HEK293 (cell line): ENCODE measurements around the gene GRM3.

ENCODE experiments used
- ZNF24 ChIP-seq: fragments of 450-650 bp; formaldehyde crosslinking; IDR thresholded peaks from 2 replicates; pipeline ENCODE4 v1.5.1; 2016; ENCODE audit warnings: missing biosample characterization, missing genetic modification characterization
- TF ChIP-seq, protein P1 (sequence below): fragments of 450-650 bp; formaldehyde crosslinking; IDR thresholded peaks from 2 replicates; pipeline ENCODE4 v1.5.1; 2016; ENCODE audit warnings: missing biosample characterization, missing genetic modification characterization
- TF ChIP-seq, protein P2 (sequence below): fragments of 450-650 bp; formaldehyde crosslinking; IDR thresholded peaks from 2 replicates; pipeline ENCODE4 v1.5.1; 2017; ENCODE audit warnings: missing biosample characterization, missing genetic modification characterization
- TF ChIP-seq, protein P3 (sequence below): fragments of 450-650 bp; formaldehyde crosslinking; IDR thresholded peaks from 2 replicates; pipeline ENCODE4 v1.5.1; 2016; ENCODE audit warnings: missing biosample characterization, missing genetic modification characterization

DNA sequence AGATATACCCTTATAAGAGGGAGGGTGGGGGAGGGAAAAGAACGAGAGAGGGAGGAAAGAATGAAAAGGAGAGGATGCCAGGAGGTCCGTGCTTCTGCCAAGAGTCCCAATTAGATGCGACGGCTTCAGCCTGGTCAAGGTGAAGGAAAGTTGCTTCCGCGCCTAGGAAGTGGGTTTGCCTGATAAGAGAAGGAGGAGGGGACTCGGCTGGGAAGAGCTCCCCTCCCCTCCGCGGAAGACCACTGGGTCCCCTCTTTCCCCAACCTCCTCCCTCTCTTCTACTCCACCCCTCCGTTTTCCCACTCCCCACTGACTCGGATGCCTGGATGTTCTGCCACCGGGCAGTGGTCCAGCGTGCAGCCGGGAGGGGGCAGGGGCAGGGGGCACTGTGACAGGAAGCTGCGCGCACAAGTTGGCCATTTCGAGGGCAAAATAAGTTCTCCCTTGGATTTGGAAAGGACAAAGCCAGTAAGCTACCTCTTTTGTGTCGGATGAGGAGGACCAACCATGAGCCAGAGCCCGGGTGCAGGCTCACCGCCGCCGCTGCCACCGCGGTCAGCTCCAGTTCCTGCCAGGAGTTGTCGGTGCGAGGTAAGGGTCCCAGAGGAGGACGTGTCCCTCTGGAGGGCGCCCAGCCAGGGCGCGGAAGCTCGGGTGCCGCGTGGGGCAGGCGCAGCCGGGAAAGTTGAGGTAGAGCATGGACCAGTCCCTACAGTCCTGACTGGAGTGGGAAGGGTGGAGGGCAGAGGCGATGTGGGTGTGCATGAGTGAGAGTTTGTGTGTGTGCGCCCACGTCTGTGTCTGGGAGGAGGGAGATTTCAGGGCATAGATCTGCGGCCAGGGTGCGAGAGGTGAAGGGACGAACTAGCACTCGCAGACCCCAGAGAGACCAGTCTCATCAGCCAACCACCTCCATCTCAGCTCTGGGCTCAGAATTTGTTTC lies 844 bp downstream of the GRM3 start:
- no peak for TF ChIP-seq ZNF24
- TF ChIP-seq, protein P1, sequence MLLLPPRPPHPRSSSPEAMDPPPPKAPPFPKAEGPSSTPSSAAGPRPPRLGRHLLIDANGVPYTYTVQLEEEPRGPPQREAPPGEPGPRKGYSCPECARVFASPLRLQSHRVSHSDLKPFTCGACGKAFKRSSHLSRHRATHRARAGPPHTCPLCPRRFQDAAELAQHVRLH (tag by site-specific recombination): no peak
- TF ChIP-seq, protein P2, sequence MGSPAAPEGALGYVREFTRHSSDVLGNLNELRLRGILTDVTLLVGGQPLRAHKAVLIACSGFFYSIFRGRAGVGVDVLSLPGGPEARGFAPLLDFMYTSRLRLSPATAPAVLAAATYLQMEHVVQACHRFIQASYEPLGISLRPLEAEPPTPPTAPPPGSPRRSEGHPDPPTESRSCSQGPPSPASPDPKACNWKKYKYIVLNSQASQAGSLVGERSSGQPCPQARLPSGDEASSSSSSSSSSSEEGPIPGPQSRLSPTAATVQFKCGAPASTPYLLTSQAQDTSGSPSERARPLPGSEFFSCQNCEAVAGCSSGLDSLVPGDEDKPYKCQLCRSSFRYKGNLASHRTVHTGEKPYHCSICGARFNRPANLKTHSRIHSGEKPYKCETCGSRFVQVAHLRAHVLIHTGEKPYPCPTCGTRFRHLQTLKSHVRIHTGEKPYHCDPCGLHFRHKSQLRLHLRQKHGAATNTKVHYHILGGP (tag by site-specific recombination): no peak
- TF ChIP-seq, protein P3, sequence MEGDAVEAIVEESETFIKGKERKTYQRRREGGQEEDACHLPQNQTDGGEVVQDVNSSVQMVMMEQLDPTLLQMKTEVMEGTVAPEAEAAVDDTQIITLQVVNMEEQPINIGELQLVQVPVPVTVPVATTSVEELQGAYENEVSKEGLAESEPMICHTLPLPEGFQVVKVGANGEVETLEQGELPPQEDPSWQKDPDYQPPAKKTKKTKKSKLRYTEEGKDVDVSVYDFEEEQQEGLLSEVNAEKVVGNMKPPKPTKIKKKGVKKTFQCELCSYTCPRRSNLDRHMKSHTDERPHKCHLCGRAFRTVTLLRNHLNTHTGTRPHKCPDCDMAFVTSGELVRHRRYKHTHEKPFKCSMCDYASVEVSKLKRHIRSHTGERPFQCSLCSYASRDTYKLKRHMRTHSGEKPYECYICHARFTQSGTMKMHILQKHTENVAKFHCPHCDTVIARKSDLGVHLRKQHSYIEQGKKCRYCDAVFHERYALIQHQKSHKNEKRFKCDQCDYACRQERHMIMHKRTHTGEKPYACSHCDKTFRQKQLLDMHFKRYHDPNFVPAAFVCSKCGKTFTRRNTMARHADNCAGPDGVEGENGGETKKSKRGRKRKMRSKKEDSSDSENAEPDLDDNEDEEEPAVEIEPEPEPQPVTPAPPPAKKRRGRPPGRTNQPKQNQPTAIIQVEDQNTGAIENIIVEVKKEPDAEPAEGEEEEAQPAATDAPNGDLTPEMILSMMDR (tag by site-specific recombination): no peak
